GM19395 (cell line): ENCODE data around the gene CNTNAP2.
"Not testable (repeated sequence)": the region's sequence is repeated elsewhere in the genome, so short reads cannot be mapped to it uniquely, and the experiment has no call there.

Source experiments
- ATAC-seq: cut with Tn5 transposase; IDR thresholded peaks from one replicate; pipeline ENCODE4 v1.9.1; 2021; ENCODE audit warnings: mild to moderate bottlenecking, moderate library complexity; ENCODE audit not compliant: unreplicated experiment

The CNTNAP2 gene

DNA sequence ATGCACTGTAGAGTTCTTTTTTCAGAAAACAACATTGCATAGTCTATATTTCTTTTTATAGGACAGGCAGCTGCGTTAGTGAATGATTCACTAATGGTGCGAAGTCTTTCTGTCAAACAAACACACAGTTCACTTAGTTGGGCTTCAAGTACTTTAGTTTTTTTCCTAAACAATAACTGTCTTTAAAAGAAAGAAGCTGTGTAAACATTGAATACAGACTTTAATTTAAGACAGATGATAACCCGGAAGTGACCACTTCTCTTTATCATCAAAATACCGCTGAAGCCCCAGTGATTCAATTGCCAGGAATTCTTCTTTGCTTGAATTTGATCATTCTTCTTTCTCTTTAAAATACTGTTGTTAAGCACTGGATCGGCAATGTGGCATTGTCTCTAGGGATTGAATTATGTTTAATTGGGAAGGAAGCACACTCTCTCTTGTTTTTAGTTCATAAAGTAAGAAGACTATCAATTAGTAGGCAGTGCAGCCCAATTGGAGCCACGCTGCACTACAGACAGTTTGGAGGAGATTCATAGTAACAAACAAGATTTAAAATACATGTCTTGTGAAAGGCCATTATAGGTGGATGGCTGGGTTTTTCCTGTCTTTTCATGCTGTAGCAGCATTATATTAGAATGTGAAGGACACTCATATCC, 30.4 kb downstream of the CNTNAP2 start:
- ATAC-seq = no peak

DNA sequence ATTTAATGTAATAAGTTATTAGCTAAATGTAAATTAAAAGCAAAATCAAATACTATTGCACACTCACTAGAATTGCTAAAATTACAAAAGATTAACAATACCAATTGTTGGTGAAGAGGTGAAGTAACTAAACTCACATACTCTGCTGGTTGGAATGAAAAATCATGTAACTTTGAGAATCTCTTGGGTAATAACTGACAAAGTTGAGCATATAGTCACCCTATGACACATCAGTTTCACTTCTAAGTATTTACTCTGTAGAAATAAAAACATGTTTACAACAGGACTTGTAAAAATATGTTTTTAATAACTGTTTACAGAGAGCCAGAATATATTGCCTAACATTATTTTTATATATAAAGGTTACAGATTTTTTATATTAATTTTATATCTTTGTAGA, 33.6 kb downstream of the CNTNAP2 start:
- no peak for ATAC-seq

DNA sequence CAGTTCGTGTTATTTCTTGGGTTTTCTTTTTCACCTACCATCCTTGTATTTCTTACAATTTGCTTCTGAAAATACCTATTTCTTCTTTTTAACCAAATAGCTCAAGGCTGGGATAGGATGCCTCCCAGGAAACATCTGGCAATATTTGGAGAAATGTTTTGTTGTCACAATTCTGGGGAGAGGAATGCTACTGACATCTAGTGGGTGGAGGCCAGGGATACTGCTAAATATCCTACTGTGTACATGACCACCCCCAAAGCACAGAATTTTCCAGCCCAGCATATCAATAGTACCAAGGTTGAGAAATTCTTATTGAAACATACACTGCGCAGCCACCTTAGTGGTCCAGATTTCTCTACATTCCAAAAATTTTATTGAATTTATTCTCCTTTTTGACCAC, 55.5 kb downstream of the CNTNAP2 start:
- ATAC-seq = no peak

DNA sequence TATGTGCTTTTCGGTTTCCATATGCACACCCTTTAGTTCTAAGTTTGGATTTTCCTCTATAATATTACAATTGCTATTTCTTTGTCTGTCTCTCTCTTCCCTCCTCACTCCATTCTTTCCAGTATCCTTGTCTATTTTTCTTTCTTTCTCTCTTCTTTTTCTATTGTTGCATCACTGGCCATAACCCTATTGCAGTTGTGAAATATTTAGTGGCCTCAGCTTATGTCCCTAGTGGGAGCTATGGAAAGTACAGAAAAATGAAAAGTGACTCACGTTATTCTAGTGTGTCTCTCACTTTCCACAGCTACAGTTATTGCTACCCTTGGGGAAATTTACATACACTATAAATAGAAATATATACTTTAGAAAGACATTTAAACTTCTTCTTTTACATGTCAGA, 59.1 kb downstream of the CNTNAP2 start:
- no peak for ATAC-seq

DNA sequence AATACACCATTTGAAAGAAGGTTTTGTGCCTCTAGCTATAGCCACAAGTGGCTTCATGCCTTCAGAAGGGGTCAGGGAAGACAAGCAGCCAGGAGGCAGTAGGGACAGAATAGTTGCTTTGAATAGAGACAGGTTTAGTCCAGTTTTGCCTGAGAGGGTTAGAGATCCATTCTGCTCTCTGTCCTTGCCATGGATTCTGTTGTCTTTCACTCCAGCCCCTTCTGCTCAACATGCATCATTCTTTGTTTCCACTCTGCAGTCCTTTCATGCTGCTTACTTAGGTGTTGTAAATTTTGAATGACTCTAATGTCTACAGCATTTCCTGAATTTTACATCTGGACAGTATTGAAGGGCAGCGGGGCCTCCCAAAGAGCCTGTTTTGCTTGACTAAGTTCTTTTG, 60.3 kb downstream of the CNTNAP2 start:
- ATAC-seq = no peak

DNA sequence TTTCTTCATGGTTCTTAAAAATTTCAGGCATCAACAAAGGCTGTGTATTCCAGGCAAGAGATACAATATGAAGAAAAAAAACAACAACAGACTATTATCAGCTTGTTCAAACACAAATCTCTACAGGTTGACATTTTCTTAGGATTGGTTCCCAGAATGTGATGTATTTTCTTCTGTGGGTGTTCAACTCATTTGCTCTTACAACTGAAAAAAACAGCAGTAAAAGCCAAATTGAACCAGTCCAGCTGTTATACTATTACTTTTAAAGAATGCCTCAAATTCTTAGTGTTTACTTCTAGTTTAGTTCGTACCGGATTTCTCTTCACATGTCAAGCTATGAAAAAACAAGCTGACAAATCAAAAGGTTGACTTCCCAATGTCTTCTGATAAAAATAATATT, 60.7 kb downstream of the CNTNAP2 start:
- ATAC-seq = no peak

DNA sequence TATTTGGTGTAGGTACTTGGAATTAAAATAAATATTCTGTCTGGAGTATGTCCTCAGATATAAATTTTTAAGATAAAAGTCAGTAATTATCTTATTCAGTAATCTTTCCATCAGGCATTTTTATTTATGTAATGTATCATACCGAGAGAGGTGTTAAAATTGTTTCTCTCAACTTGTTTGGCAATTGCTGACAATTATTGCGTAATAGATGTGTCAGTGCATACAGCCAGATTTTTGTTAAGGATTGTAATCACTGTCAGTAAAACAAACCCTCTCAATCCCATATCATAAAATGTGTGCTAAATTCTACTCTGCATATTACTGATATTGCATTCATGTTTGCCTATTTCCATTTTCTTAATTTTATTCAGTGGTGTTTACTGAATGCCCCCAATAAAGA, 69.2 kb downstream of the CNTNAP2 start:
- no peak for ATAC-seq

DNA sequence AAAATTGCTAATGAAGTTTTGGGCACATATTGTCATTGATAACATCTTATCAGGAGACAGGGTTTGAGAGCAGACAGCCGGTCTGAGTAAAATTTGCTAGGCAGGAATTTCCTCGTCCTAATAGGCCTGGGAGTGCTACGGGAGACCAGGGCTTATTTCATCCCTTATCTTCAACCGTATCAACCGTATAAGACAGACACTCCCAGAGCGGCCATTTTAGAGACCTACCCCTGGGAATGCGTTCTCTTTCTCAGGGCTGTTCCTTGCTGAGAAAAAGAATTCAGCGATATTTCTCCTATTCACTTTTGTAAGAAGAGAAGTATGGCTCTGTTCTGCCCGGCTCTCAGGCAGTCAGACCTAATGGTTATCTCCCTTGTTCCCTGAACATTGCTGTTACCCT, 74.8 kb downstream of the CNTNAP2 start:
- not testable (repeated sequence) for ATAC-seq

DNA sequence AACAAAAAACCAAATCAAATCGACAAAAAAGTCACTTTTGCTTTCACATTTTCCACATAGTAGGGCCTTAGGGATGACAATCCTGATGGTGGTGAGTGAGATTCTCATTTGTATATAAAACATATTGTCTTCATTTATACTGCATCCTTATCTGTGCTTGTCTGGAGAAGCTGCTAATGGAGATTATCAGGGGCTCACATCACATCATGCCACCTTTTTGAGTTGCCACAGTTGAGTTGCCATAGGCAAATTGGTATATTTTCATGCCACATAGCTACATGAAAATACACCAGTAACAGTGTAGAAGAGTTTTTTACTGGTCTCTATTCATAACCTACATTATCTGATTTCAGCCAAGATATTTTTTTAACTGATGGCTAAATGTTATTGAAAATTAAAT, 85.3 kb downstream of the CNTNAP2 start:
- ATAC-seq = no peak

DNA sequence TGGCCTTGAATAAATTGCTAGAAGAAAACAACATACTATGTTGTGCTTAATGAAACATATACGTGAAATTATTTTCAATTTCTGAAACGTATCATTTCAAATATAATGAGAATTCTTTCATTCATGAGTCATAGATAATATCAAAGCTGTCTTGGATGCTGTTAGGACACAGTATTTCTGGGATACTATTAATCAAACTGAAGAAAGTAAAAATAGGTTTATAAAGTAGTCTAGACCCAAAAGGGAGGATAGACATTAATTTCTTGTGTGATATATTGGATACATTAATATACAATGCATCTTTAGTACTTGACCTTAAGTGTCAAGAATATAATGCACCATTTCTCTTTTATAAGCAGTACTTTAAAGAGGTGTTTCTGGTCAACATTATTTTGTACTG, 89.7 kb downstream of the CNTNAP2 start:
- ATAC-seq = no peak

DNA sequence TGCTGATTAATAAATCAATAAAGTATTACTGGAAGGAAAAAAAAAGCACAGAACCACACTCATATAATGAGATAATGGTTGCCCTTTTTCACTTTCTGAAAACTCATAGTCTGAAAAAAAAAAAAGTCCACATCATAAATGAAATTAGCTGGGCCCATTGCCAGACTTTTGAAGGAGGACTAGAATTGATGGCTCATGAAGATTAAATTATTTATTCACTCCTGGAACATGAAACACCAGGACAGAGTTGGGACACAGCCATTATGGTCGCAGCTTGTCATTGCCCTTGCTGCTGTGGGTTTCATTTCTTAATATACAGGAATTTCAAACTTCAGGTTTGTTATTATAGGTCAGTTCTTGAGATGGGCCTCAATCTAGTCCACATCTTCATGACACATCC, 91.9 kb downstream of the CNTNAP2 start:
- no peak for ATAC-seq

DNA sequence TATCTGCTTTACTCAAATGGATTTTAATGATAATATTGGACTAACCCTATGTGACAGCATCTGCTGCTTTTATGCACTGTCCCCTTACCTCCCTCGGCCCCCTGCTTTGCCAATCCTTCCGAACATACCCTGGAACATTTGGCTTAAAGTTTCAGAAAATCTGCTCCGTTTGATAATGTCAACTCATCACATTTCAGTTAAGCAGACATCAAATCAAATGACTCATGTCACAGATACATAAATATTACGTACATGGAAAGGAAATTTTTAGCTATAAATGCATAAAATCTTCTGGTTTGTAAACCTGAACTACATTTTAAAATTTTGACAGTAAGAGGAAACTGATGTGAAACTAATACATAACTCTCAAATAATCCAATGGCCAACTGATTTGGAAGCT, 98.2 kb downstream of the CNTNAP2 start:
- no peak for ATAC-seq

DNA sequence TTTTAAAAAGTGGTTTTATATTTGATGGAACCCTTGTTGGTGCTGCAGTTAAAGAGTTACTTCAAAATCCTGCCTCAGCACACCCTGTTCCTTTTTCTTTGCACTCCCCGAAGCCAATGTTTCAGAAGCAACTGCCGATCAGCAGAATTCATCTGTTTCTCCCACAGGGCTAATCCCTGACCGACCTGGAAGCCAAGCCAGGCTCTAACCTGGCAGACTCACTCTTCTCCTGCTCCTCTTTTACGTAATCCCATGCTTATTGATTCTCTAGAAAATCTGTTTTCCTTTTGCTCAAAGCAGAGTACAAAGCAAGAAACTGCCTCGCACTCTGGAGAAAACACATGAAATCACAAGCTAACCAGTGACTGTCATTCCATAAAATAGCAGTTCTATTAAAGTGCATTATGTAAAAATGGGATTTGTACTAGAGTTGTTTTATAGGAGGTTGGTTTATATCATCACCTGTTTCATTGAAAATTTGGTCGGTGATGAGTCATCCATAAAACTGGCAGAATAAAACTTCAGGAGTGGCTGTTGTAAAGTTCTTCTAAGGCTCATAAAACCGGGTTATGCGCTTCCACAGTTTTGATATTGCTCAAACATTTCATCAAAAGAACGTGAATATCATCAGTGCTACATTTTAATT, 99.9 kb downstream of the CNTNAP2 start:
- no peak for ATAC-seq

DNA sequence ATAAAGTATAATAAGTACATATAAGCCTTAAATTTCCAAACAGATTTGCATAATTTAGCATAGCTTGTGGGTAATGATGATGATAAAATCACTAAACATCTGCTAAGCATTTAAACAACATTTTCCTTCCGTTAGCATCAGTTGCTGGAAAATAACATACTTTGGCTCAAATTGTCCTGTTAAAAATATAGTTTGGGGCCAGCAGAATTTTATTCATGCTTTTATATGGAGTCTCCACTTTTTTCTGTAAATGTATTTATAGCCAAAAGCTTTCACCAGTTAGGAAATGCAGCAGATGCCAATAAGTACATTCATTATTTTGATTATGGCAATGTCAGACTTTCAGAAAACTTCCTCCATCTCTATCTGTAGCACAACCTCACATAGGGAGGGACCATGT, 107.2 kb downstream of the CNTNAP2 start:
- ATAC-seq = no peak

DNA sequence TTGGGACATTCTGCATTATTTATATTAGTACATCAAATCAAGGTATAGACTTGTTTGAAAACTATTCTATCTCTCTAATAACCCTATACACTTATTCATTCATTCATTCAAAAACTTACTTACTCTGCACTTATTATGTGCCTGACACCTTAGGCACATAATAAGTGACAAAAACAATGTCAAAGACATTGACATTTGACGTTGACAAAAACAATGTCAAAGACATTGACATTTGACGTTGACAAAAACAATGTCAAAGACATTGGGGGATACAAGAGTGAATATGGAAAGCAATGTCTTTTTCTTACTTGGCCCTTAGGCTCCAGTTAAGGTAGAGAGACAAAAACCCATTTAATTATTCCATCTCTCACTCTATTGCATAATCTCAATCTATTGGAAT, 116.0 kb downstream of the CNTNAP2 start:
- ATAC-seq = no peak

DNA sequence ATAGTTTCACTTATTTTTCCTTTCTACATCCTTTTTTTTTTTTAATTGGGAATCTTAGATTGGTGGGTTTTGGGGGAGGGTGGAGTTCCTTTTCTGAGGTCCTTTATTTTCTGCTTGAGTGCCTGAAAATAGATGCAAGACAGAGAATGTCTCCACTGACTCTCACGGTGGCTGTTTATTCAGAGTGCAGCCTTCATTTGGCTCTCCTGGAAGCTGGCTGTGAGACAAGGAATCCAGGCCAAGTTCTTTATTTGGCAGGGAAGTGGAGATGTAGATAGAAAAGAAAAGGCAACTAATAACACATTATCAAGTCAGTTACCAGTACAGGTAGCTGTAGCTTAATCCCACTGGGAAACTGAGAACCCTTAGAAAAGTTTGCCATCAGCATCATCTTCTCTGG, 118.6 kb downstream of the CNTNAP2 start:
- no peak for ATAC-seq

DNA sequence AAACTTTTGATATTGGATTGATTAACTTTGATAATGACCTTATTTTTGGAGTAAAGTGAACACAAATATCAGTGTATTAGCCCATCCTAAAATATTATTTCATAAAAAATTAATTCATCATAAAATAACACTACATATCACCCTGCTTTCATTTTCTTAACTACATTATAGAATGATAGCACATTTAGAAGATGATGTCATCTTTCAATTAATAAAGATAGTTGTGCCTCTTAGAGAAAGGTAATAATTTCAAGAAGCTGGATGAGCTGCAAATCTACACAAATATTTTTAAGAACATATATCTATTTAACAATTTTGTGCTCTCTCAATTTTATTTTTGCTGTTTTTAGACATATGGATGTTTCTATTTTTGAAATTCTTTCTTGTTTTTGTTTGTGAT, 126.1 kb downstream of the CNTNAP2 start:
- ATAC-seq = no peak

DNA sequence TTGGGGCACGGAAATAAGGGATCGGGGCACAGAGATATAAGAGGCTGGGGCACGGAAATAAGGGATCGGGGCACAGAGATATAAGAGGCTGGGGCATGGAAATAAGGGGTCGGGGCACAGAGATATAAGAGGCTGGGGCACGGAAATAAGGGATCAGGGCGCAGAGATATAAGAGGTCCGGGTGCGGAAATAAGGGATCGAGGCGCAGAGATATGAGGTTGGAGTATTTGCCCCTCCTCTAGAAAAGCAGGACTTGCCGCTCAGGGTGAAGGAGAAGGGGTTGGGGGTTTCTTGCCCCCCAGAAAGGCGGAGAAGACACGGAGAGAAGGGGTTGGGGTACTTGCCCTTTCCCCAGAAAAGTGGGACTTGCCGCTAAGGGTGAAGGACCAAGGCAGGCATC, 131.4 kb downstream of the CNTNAP2 start:
- ATAC-seq = not testable (repeated sequence)

DNA sequence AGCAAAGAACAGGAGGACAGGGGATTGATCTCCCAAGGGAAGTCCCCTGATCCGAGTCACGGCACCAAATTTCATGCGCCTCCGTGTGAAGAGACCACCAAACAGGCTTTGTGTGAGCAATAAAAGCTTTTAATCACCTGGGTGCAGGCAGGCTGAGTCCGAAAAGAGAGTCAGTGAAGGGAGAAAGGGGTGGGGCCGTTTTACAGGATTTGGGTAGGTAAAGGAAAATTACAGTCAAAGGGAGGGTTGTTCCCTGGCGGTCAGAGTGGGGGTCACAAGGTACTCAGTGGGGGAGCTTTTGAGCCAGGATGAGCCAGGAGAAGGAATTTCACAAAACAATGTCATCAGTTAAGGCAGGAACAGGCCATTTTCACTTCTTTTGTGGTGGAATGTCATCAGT, 132.1 kb downstream of the CNTNAP2 start:
- ATAC-seq = not testable (repeated sequence)

DNA sequence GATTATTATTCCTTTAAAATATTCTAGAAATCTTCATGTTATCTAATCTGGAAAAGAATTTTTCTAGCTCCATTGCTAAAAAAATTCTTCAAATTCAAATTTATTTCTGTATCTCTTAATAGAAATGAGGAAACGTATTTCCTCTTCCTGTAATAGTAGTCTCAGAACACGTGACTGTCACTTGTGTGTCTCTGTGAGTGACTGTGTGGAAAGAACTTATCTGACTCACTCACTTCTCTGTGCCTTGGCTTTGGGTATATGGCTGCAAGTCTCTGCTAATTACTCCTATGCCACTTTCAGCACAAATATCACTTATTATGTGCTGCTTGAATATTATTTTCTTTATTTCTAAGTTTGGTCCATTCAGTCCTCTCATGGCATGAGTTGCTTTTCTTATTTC, 132.7 kb downstream of the CNTNAP2 start:
- no peak for ATAC-seq

DNA sequence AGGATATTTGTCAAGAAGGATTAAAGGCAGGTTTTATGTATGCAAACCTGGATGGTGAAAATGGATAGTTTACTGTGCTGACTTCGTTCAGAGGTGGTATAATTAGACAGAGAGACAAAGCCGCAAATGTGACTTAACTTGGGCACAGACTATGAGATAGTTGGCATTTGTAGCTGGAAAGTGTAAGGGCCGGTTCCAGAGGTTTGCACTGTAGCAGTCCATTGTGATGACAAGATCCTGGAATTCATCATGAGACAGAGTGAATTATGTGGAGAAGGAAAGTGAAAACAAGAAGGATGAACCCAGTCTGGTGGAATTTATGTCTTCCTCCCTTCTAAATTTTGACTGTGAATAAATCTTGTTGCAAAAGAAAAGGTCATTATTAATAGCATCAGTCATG, 139.0 kb downstream of the CNTNAP2 start:
- ATAC-seq = no peak

DNA sequence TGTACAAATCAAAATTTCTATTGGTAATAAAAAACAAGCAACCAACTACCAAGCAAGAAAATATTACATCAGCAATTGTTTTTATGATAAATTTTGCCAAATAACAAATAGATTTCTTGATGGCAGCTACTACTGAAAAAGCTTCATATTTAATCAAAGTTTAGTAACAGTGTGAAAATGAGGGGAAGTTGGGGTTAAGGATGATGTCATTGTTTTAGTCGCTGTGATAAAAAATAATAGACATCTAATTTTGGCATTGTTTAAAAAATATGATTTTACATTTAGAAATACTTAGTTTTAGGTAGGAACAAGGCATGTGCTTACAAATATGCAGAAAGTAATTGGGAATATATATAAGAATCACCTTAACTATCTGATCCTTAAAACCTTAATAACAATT, 145.9 kb downstream of the CNTNAP2 start:
- no peak for ATAC-seq

DNA sequence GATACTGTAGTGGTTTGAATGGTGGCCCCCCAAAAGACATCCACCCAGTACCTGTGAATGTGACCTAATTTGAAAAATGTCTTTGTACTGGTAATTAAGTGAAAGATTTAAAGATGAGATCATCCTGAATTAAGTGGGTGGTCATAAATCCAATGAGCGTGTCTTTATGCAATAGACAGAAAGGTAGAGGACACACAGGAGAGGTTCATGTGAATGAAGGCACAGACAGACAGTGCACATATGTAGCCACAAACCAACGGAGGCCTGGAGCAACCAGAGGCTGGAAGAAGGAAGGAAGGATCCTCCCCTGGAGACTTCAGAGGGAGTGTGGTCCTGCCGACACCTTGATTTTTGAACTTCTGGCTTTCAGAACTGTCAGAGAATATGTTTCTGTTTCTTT, 160.3 kb downstream of the CNTNAP2 start:
- ATAC-seq = no peak
